Measurements from ENCODE around the gene HSD17B7. TPM values are rescaled to one million over a fixed set of nuclear protein-coding genes. Genes with fewer than 3 reads are reported as not detected.
A peak's percentile ranks its signal among the peaks of the same experiment; 100 is the strongest.

Gene HSD17B7
- total RNA-seq, 1 donor from 2014 or later, result 5.1 TPM

- Histone ChIP-seq H3K4me3 (no peak overlapping the region), H3K9me3 (replicated peaks) (no peaks in the 10 kb centered on the region), H3K4me1 (no peaks in the 10 kb centered on the region), H3K27me3 (ENCODE audit: low read depth) (no peaks in the 10 kb centered on the region), H3K36me3 (peaks cover 23% of the 10 kb centered on the region), H3K27ac (replicated peaks) (no peak overlapping the region)
- intact Hi-C loops (cut with micrococcal nuclease), result loop anchor here (10.0 kb wide), 1 partner anchor 139 kb away; no protein-coding TSS in a partner anchor
- TF ChIP-seq CTCF (IDR thresholded peaks at IDR 0.05; ENCODE audit: borderline replicate concordance), result no peak
- DNase-seq, result no peak
Measured at GRCh38 chr1:162753998-162754585, 36.4 kb upstream of the HSD17B7 start.

GRCh38 chr1:162755306-162755705 lies 35.2 kb upstream of the HSD17B7 start:
- H3K27me3 ChIP-seq (ENCODE audit: low read depth), result no peaks in the 10 kb centered on the region
- H3K4me3 ChIP-seq, result no peak overlapping the region
- H3K9me3 ChIP-seq (replicated peaks), result no peaks in the 10 kb centered on the region
- H3K27ac ChIP-seq (replicated peaks), result no peak overlapping the region
- H3K4me1 ChIP-seq, result no peaks in the 10 kb centered on the region
- DNase-seq, result no peak
- no peak for TF ChIP-seq CTCF (IDR thresholded peaks at IDR 0.05; ENCODE audit: borderline replicate concordance)
- intact Hi-C loops (cut with micrococcal nuclease), result loop anchor here (10.0 kb wide), 1 partner anchor 141 kb away; no protein-coding TSS in a partner anchor
- H3K36me3 ChIP-seq, result peaks cover 31% of the 10 kb centered on the region

GRCh38 chr1:162756523-162756922 lies 34.0 kb upstream of the HSD17B7 start:
- H3K4me1 ChIP-seq, result no peaks in the 10 kb centered on the region
- no peak overlapping the region for H3K27ac ChIP-seq (replicated peaks)
- peaks cover 41% of the 10 kb centered on the region for H3K36me3 ChIP-seq
- H3K4me3 ChIP-seq, result no peak overlapping the region
- no peaks in the 10 kb centered on the region for H3K9me3 ChIP-seq (replicated peaks)
- DNase-seq, result no peak
- no peaks in the 10 kb centered on the region for H3K27me3 ChIP-seq (ENCODE audit: low read depth)
- intact Hi-C loops (cut with micrococcal nuclease), result loop anchor here (10.0 kb wide), 1 partner anchor 142 kb away; no protein-coding TSS in a partner anchor
- peak; percentile 16 for TF ChIP-seq CTCF (IDR thresholded peaks at IDR 0.05; ENCODE audit: borderline replicate concordance)

- Histone ChIP-seq H3K4me3 (no peak overlapping the region), H3K27me3 (ENCODE audit: low read depth) (no peaks in the 10 kb centered on the region), H3K4me1 (no peaks in the 10 kb centered on the region), H3K27ac (replicated peaks) (no peak overlapping the region), H3K9me3 (replicated peaks) (no peaks in the 10 kb centered on the region), H3K36me3 (peaks cover 44% of the 10 kb centered on the region)
- DNase-seq, result no peak
- intact Hi-C loops (cut with micrococcal nuclease), result loop anchor here (10.0 kb wide), 1 partner anchor 143 kb away; no protein-coding TSS in a partner anchor
- TF ChIP-seq CTCF (IDR thresholded peaks at IDR 0.05; ENCODE audit: borderline replicate concordance), result no peak
Measured at GRCh38 chr1:162757476-162757875, 33.0 kb upstream of the HSD17B7 start.

GRCh38 chr1:162765788-162766187 lies 24.7 kb upstream of the HSD17B7 start:
- Histone ChIP-seq H3K27me3 (ENCODE audit: low read depth) (no peaks in the 10 kb centered on the region), H3K9me3 (replicated peaks) (no peaks in the 10 kb centered on the region), H3K36me3 (peaks cover 50% of the 10 kb centered on the region), H3K4me1 (no peaks in the 10 kb centered on the region), H3K4me3 (no peak overlapping the region), H3K27ac (replicated peaks) (no peak overlapping the region)
- TF ChIP-seq CTCF (IDR thresholded peaks at IDR 0.05; ENCODE audit: borderline replicate concordance), result no peak
- intact Hi-C loops (cut with micrococcal nuclease), result no loop called here
- no peak for DNase-seq

Measured in left ventricle myocardium inferior (tissue), 1 donor.